Tibial artery (tissue), 4 donors: ENCODE results near the gene NPIPB6.
"Not testable (repeated sequence)": the region's sequence is repeated elsewhere in the genome, so short reads cannot be mapped to it uniquely, and the experiment has no call there.

ENCODE experiments used
- DNase-seq, 2 donors: peaks; one replicate each; pipeline ENCODE4 v3.0.0-alpha.2; 2019
- H3K27ac ChIP-seq, 2 donors: fragments of 200-600 bp; sonication (generic) in 1 of 2; 1 replicate in 1 of 2; 2 replicates in 1 of 2; pipeline ENCODE4 v1.5.1; 2018 to 2019; ENCODE audit warnings: mild to moderate bottlenecking in 1 of 2
- H3K27me3 ChIP-seq, 2 donors: fragments of 200-600 bp; sonication (generic) in 1 of 2; one replicate each; pipeline versions ENCODE4 v1.5.1 to v1.6.0; 2016 to 2019
- H3K36me3 ChIP-seq, 3 donors: fragments of 200-600 bp; sonication (generic) in 2 of 3; one replicate each; pipeline ENCODE4 v1.5.1; 2016 to 2019; ENCODE audit warnings: mild to moderate bottlenecking in 2 of 3
- H3K4me1 ChIP-seq, 4 donors: fragments of 200-600 bp; sonication (generic) in 2 of 4; 1 replicate in 3 of 4; 2 replicates in 1 of 4; pipeline ENCODE4 v1.5.1; 2016 to 2019
- H3K4me3 ChIP-seq, 2 donors: fragments of 200-600 bp; sonication (generic) in 1 of 2; 1 replicate in 1 of 2; 2 replicates in 1 of 2; pipeline ENCODE4 v1.5.1; 2018 to 2019; ENCODE audit warnings: mild to moderate bottlenecking in 2 of 2
- H3K9me3 ChIP-seq, 3 donors: fragments of 200-600 bp; sonication (generic) in 1 of 3; one replicate each; pipeline ENCODE4 v1.5.1; 2016 to 2019
- intact Hi-C: fragments of 100-400 bp; cut with DNase I; formaldehyde crosslinking; loops from one replicate; pipeline ENCODE4 v1.15.0; 2023; ENCODE audit warnings: low total_unique reads

Gene NPIPB6

GRCh38 chr16:28363408-28363807 lies at the start of gene NPIPB6:
TSS of gene NPIPB6 (minus strand) at chr16:28363508. CDS start at chr16:28362822, 686 bp downstream.
- H3K9me3 ChIP-seq, H3K36me3 ChIP-seq, intact Hi-C loops, H3K27me3 ChIP-seq, H3K4me1 ChIP-seq, DNase-seq, H3K27ac ChIP-seq, H3K4me3 ChIP-seq: not testable (repeated sequence)

DNA sequence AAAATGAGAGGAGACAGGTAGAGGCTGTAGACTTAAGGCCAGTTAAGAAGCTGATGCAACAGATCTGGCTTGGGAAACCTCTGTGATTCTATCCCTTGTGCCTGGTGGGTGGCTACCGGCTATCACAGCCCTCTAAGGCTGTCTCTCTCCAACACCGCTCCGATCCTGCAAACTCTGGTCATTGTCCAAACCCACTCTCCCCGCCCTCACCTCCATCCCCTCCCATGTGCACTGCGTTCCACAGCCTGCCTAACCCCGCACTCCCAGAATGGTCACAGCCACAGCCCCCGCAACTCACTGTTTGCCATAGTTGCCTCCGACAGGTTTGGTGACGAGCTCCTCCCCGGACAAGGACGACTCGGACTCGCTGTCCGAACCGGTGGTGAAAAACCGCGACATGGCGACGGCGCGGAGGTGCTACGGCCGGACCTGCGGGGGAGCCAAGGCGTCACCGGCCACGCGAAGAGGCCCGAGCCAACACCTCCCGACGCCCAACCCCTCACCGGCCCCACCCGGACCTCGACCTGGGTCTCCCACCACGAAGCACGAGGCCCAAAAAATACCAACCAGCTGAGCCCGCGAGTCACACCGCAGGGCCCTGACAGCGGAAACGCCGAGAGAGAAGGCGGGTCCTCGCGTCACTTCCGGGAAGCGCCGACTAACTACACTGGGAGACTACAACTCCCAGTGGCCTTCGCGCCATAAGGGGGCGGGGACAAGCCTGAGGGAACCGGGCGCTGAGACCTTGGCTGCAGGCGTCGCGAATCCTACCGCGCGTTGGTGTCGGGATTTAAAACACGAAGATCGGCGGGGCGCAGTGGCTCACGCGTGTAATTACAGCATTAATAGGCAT lies 40.1 kb upstream of the NPIPB6 start, which contains the start of gene EIF3CL:
TSS of gene EIF3CL (minus strand) at position 622 of the 853 bp plus-strand sequence. CDS start at position 399, 223 bp downstream.
- H3K27ac ChIP-seq, H3K36me3 ChIP-seq, H3K27me3 ChIP-seq, DNase-seq, H3K9me3 ChIP-seq, intact Hi-C loops, H3K4me1 ChIP-seq: not testable (repeated sequence)
- peak within 1 kb of the TSS in 1 of 2 donors; percentile 36 for H3K4me3 ChIP-seq

DNA sequence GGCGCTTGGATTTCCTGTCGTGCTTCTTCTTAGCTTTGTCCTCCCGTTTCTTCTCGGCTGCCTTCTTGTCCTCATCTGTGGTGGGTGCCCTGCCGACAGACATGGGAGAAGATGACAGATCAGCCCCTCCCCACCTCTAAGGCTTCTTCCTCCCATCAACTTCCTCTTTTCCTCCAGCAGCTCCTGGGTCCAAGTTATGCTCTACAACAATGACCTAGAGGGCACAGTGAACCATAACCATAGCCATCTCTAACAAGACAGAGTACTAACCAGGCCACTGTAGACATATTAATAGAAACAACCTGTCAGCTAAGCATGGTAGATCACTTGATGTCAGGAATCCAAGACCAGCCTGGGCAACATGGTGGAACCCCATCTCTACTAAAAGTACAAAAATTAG lies 28.7 kb upstream of the NPIPB6 start:
- DNase-seq, H3K27ac ChIP-seq, H3K9me3 ChIP-seq, H3K4me3 ChIP-seq, H3K36me3 ChIP-seq, H3K4me1 ChIP-seq, H3K27me3 ChIP-seq, intact Hi-C loops: not testable (repeated sequence)

- H3K27me3 ChIP-seq, DNase-seq, H3K4me3 ChIP-seq, H3K27ac ChIP-seq, H3K36me3 ChIP-seq, intact Hi-C loops, H3K9me3 ChIP-seq, H3K4me1 ChIP-seq: not testable (repeated sequence)
Observed at GRCh38 chr16:28382177-28382867, 19.0 kb upstream of the NPIPB6 start.

DNA sequence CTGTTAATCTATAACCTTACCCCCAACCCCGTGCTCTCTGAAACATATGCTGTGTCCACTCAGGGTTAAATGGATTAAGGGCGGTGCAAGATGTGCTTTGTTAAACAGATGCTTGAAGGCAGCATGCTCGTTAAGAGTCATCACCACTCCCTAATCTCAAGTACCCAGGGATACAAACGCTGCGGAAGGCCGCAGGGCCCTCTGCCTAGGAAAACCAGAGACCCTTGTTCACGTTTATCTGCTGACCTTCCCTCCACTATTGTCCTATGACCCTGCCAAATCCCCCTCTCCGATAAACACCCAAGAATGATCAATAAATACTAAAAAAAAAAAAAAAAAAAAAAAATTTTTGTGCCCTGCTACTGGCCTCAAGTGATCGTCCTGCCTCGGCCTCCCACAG lies 14.5 kb upstream of the NPIPB6 start:
- DNase-seq: peak in 1 of 2 donors; percentile 16
- H3K4me1 ChIP-seq, H3K27ac ChIP-seq, H3K36me3 ChIP-seq, H3K9me3 ChIP-seq, intact Hi-C loops, H3K4me3 ChIP-seq, H3K27me3 ChIP-seq: not testable (repeated sequence)

- intact Hi-C loops, H3K27ac ChIP-seq, H3K4me1 ChIP-seq, H3K4me3 ChIP-seq, H3K27me3 ChIP-seq, H3K9me3 ChIP-seq, H3K36me3 ChIP-seq: not testable (repeated sequence)
- peak in 1 of 2 donors; percentile 42 for DNase-seq
Observed at GRCh38 chr16:28377108-28377625, 13.9 kb upstream of the NPIPB6 start.

GRCh38 chr16:28375115-28375514 lies 11.8 kb upstream of the NPIPB6 start:
- H3K27me3 ChIP-seq, intact Hi-C loops, H3K9me3 ChIP-seq, H3K4me1 ChIP-seq, H3K27ac ChIP-seq, H3K36me3 ChIP-seq, H3K4me3 ChIP-seq, DNase-seq: not testable (repeated sequence)

GRCh38 chr16:28374281-28374680 lies 11.0 kb upstream of the NPIPB6 start:
- intact Hi-C loops, H3K27me3 ChIP-seq, H3K4me3 ChIP-seq, H3K36me3 ChIP-seq, DNase-seq, H3K4me1 ChIP-seq, H3K9me3 ChIP-seq, H3K27ac ChIP-seq: not testable (repeated sequence)

DNA sequence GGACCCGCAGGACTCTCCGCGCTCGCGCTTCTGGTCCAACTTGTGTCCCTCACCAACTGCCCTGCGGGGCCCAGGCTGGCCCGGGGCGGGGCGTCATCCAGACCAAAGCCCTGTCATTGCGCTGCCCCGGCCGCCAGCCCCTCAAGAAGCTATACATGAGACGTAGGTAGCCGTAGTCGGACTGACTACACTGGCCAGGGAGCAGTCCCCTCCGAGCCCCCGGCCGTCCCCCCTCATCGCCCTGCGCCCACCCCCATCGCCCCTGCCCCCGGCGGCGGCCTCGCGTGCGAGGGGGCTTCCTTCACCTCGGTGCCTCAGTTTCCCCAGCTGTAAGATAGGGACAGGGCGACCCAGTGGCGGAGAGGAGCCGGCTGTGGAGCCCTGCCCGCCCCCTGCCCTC lies 4.6 kb upstream of the NPIPB6 start:
- H3K4me3 ChIP-seq, H3K27me3 ChIP-seq, H3K36me3 ChIP-seq, DNase-seq, H3K27ac ChIP-seq, H3K4me1 ChIP-seq, intact Hi-C loops, H3K9me3 ChIP-seq: not testable (repeated sequence)

DNA sequence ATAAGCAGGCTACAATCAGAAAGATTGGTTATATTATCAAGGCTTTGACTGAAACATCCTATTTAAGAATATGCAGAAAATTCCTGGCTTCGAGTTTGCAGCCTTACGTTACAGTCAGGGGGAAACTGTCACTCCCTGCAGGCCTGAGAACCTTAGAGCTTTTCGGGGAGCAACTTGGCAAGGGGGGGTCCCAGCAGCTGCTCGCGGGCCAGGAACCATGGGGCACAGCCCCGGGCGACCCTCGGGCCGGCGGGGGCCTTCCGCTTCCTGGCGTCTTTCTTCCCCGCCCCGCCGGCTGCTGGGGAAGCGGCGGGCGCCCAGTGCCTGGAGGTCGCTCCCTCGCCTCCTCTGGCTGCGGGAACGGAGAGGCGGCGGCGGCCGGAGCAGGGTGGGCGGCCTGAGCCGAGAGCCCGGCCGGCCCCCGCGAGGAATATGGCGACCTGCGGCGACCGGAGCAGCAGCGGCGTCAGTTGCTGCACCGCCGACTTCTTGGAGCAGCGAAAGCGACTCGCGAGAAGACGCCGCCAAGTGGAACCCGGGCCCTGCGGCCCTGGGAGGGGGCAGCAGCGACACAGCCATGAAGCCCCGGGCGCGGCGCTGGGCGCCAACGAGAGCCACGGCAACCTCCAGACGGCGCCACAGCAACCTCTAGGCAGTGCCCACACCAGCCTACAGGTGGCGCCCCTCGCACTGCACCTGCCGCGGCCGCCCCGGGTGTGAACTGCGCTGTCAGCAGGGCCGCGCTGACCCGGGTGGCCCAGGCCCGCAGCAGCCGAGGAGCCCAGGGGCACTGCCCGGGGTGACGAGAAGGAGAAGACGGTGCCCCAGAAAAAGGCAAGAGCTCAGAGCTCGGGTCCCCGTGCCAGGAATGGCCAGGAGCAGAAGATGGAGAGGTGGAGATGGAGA lies 1.2 kb upstream of the NPIPB6 start:
- DNase-seq, H3K4me1 ChIP-seq, H3K27me3 ChIP-seq, H3K9me3 ChIP-seq, intact Hi-C loops, H3K36me3 ChIP-seq, H3K4me3 ChIP-seq, H3K27ac ChIP-seq: not testable (repeated sequence)

GRCh38 chr16:28362600-28362999 lies 708 bp downstream of the NPIPB6 start:
- H3K4me1 ChIP-seq, H3K4me3 ChIP-seq, H3K27ac ChIP-seq, DNase-seq, H3K27me3 ChIP-seq, intact Hi-C loops, H3K9me3 ChIP-seq, H3K36me3 ChIP-seq: not testable (repeated sequence)

DNA sequence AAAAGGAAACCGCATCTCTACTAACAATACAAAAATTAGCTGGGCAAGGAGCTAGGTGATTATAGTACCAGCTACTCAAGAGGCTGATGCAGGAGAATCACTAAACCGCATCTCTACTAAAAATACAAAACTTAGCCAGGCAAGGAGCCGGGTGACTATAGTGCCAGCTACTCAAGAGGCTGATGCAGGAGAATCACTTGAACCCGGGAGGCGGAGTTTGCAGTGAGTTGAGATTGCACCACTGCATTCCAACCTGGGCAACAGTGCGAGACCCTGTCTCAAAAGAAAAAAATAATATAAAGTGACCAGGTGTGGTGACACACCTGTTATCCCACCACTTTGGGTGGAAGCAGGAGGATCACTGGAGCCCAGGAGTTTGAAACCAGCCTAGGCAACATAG lies 25.1 kb downstream of the NPIPB6 start:
- DNase-seq, H3K36me3 ChIP-seq, H3K9me3 ChIP-seq, H3K4me1 ChIP-seq, intact Hi-C loops, H3K27ac ChIP-seq, H3K27me3 ChIP-seq, H3K4me3 ChIP-seq: not testable (repeated sequence)

DNA sequence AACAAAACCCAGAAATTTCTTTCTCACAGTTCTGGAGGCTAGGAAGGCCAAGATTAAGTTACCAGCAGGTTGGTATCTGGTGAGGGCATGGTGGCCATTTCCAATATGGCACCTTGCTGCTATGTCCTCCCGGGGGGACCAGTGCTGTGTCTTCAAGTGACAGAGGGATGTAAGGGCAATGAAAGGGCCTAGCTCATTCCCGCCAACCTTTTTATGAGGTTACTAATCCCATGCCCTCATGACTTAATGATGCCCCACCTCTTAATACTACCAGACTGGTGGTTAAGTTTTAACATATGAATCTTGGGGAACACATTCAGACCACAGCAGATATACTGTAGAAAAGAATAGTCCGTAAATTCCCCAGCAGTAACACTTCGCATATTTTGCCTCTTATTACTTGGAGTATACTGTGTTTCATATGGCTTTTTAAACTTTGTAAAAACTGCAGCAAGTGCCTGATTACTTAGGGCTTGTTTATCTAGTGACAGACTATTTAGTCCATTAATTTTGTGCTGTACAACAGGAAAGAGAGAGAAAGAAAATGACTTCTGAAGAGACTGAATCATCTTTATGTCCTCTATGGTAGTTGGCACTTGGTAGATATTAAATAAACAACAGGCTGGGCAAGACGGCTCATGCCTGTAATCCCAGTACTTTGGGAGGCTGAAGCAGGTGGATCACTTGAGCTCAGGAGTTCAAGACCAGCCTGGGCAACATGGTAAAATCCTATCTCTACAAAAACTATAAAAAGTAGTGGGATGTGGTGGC lies 26.2 kb downstream of the NPIPB6 start:
- H3K9me3 ChIP-seq, H3K27ac ChIP-seq, H3K36me3 ChIP-seq, H3K27me3 ChIP-seq, H3K4me1 ChIP-seq, intact Hi-C loops, H3K4me3 ChIP-seq: not testable (repeated sequence)
- peak in 1 of 2 donors; percentile 15 for DNase-seq
